HEK293 (cell line): ENCODE data around the gene IBA57.

Experiments
- GFI1B ChIP-seq: fragments of 450-650 bp; formaldehyde crosslinking; IDR thresholded peaks from 2 replicates; pipeline ENCODE4 v1.5.1; 2016; ENCODE audit warnings: missing biosample characterization, missing genetic modification characterization
- IKZF3 ChIP-seq: fragments of 450-650 bp; IDR thresholded peaks from 2 replicates; pipeline ENCODE4 v1.5.0; 2018; ENCODE audit warnings: missing biosample characterization, mild to moderate bottlenecking, missing genetic modification characterization, moderate library complexity
- KLF1 ChIP-seq: fragments of 450-650 bp; formaldehyde crosslinking; IDR thresholded peaks from 2 replicates; pipeline ENCODE4 v1.5.1; 2016; ENCODE audit warnings: missing biosample characterization, missing genetic modification characterization
- KLF8 ChIP-seq: fragments of 450-650 bp; formaldehyde crosslinking; IDR thresholded peaks from 2 replicates; pipeline ENCODE4 v1.5.1; 2016; ENCODE audit warnings: missing biosample characterization, missing genetic modification characterization
- KLF9 ChIP-seq: fragments of 450-650 bp; formaldehyde crosslinking; IDR thresholded peaks from 2 replicates; pipeline ENCODE4 v1.5.1; 2016; ENCODE audit warnings: missing biosample characterization, missing genetic modification characterization, low read depth
- RBAK ChIP-seq: fragments of 450-650 bp; formaldehyde crosslinking; IDR thresholded peaks from 2 replicates; pipeline ENCODE4 v1.5.1; 2016; ENCODE audit warnings: missing biosample characterization, missing genetic modification characterization
- YY2 ChIP-seq: fragments of 450-650 bp; formaldehyde crosslinking; IDR thresholded peaks from 2 replicates; pipeline ENCODE4 v1.5.1; 2016; ENCODE audit warnings: missing biosample characterization, missing genetic modification characterization
- ZNF133 ChIP-seq: fragments of 450-650 bp; formaldehyde crosslinking; IDR thresholded peaks from 2 replicates; pipeline ENCODE4 v1.5.1; 2016; ENCODE audit warnings: missing biosample characterization, missing genetic modification characterization
- ZNF155 ChIP-seq: fragments of 450-650 bp; formaldehyde crosslinking; IDR thresholded peaks from 2 replicates; pipeline ENCODE4 v1.5.1; 2016; ENCODE audit warnings: missing biosample characterization, missing genetic modification characterization
- ZNF214 ChIP-seq: fragments of 450-650 bp; formaldehyde crosslinking; IDR thresholded peaks from 2 replicates; pipeline ENCODE4 v1.5.1; 2017; ENCODE audit warnings: missing biosample characterization, mild to moderate bottlenecking, missing genetic modification characterization, borderline replicate concordance
- ZNF24 ChIP-seq: fragments of 450-650 bp; formaldehyde crosslinking; IDR thresholded peaks from 2 replicates; pipeline ENCODE4 v1.5.1; 2016; ENCODE audit warnings: missing biosample characterization, missing genetic modification characterization
- ZNF274 ChIP-seq, 2 experiments: fragments of 200-500 bp in 1 of 2; fragments of 450-650 bp in 1 of 2; sonication (Bioruptor generic) in 1 of 2; formaldehyde crosslinking in 1 of 2; IDR thresholded peaks; 2 replicates each; pipeline versions ENCODE4 v1.5.1 to v1.6.1; 2014 to 2016; ENCODE audit warnings: borderline replicate concordance in 1 of 2, inconsistent platforms in 1 of 2, low read length in 1 of 2, missing biosample characterization in 1 of 2, missing genetic modification characterization in 1 of 2
- ZNF311 ChIP-seq: fragments of 450-650 bp; formaldehyde crosslinking; IDR thresholded peaks from 2 replicates; pipeline ENCODE4 v1.5.1; 2017; ENCODE audit warnings: missing biosample characterization, missing genetic modification characterization, borderline replicate concordance
- ZNF324 ChIP-seq: fragments of 450-650 bp; formaldehyde crosslinking; IDR thresholded peaks from 2 replicates; pipeline ENCODE4 v1.5.1; 2016; ENCODE audit warnings: missing biosample characterization, missing genetic modification characterization
- ZNF354C ChIP-seq: fragments of 450-650 bp; formaldehyde crosslinking; IDR thresholded peaks from 2 replicates; pipeline ENCODE4 v1.5.1; 2016; ENCODE audit warnings: missing biosample characterization, missing genetic modification characterization, low read depth, borderline replicate concordance
- ZNF366 ChIP-seq: fragments of 450-650 bp; formaldehyde crosslinking; conservative IDR thresholded peaks from 2 replicates; pipeline ENCODE4 v1.5.1; 2016; ENCODE audit warnings: missing biosample characterization, missing genetic modification characterization
- ZNF391 ChIP-seq: fragments of 450-650 bp; formaldehyde crosslinking; IDR thresholded peaks from 2 replicates; pipeline ENCODE4 v1.5.1; 2016; ENCODE audit warnings: low read depth, missing biosample characterization, missing genetic modification characterization, borderline replicate concordance
- ZNF426 ChIP-seq: fragments of 450-650 bp; formaldehyde crosslinking; IDR thresholded peaks from 2 replicates; pipeline ENCODE4 v1.5.1; 2017; ENCODE audit warnings: missing biosample characterization, missing genetic modification characterization, mild to moderate bottlenecking, inconsistent platforms, moderate library complexity
- ZNF433 ChIP-seq: fragments of 450-650 bp; formaldehyde crosslinking; IDR thresholded peaks from 2 replicates; pipeline ENCODE4 v1.5.1; 2016; ENCODE audit warnings: missing biosample characterization, missing genetic modification characterization, low read depth
- ZNF449 ChIP-seq: fragments of 450-650 bp; formaldehyde crosslinking; IDR thresholded peaks from 2 replicates; pipeline ENCODE4 v1.5.1; 2017; ENCODE audit warnings: missing biosample characterization, mild to moderate bottlenecking, missing genetic modification characterization, moderate library complexity
- ZNF529 ChIP-seq: fragments of 450-650 bp; formaldehyde crosslinking; IDR thresholded peaks from 2 replicates; pipeline ENCODE4 v1.5.1; 2017; ENCODE audit warnings: missing genetic modification characterization, missing biosample characterization; ENCODE audit not compliant: insufficient replicate concordance
- ZNF544 ChIP-seq: fragments of 450-650 bp; formaldehyde crosslinking; IDR thresholded peaks from 2 replicates; pipeline ENCODE4 v1.5.0; 2017; ENCODE audit warnings: missing biosample characterization, missing genetic modification characterization
- ZNF558 ChIP-seq: fragments of 450-650 bp; formaldehyde crosslinking; IDR thresholded peaks from 2 replicates; pipeline ENCODE4 v1.5.1; 2016; ENCODE audit warnings: missing biosample characterization, missing genetic modification characterization
- ZNF561 ChIP-seq: fragments of 450-650 bp; IDR thresholded peaks from 2 replicates; pipeline ENCODE4 v1.5.1; 2018; ENCODE audit warnings: missing biosample characterization, missing genetic modification characterization, borderline replicate concordance
- ZNF629 ChIP-seq: fragments of 450-650 bp; formaldehyde crosslinking; IDR thresholded peaks from 2 replicates; pipeline ENCODE4 v1.5.1; 2017; ENCODE audit warnings: missing biosample characterization, missing genetic modification characterization
- ZNF639 ChIP-seq: fragments of 450-650 bp; formaldehyde crosslinking; IDR thresholded peaks from 2 replicates; pipeline ENCODE4 v1.5.1; 2016; ENCODE audit warnings: missing biosample characterization, missing genetic modification characterization
- ZNF785 ChIP-seq: fragments of 450-650 bp; formaldehyde crosslinking; IDR thresholded peaks from 2 replicates; pipeline ENCODE4 v1.5.1; 2016; ENCODE audit warnings: missing biosample characterization, missing genetic modification characterization
- ZNF791 ChIP-seq: fragments of 450-650 bp; formaldehyde crosslinking; IDR thresholded peaks from 2 replicates; pipeline ENCODE4 v1.5.1; 2016; ENCODE audit warnings: missing biosample characterization, missing genetic modification characterization
- ZNF830 ChIP-seq: fragments of 450-650 bp; IDR thresholded peaks from 2 replicates; pipeline ENCODE4 v1.5.0; 2018; ENCODE audit warnings: missing biosample characterization, missing genetic modification characterization, low read depth, mild to moderate bottlenecking, moderate library complexity
- ZSCAN18 ChIP-seq: fragments of 450-650 bp; formaldehyde crosslinking; IDR thresholded peaks from 2 replicates; pipeline ENCODE4 v1.5.1; 2016; ENCODE audit warnings: missing biosample characterization, missing genetic modification characterization

IBA57 gene

GRCh38 chr1:228165372-228166169 lies at the start of gene IBA57 (continued):
- no peak; the same call in 1 of the 2 replicates for TF ChIP-seq ZNF449
- no peak for TF ChIP-seq ZNF544 (tag by site-specific recombination)
- no peak for TF ChIP-seq ZNF830 (tag by site-specific recombination)
- 0 out of 2 replicates have a peak, but pooled peaks have one; percentile 27 for TF ChIP-seq ZSCAN18 (tag by site-specific recombination)
- 0 out of 2 replicates have a peak, but pooled peaks have one; percentile 51 for TF ChIP-seq ZNF785 (tag by site-specific recombination)
- peak; percentile 96 for TF ChIP-seq KLF1 (tag by site-specific recombination)
- TF ChIP-seq ZNF561 (tag by site-specific recombination) = peak; percentile 100
- no peak for TF ChIP-seq ZNF274 (IDR thresholded peaks at IDR 0.05; ENCODE audit: low read length)
- TF ChIP-seq ZNF274 (tag by site-specific recombination; IDR thresholded peaks at IDR 0.05; ENCODE audit: borderline replicate concordance) = no peak
- TF ChIP-seq ZNF354C (tag by site-specific recombination) = no peak
- no peak for TF ChIP-seq ZNF24 (tag by site-specific recombination)
- no peak for TF ChIP-seq ZNF311 (tag by site-specific recombination)
- TF ChIP-seq ZNF133 (tag by site-specific recombination) = no peak
- TF ChIP-seq ZNF529 (tag by site-specific recombination) = no peak
- TF ChIP-seq ZNF791 = peak; percentile 27; the same call in 1 of the 2 replicates
- TF ChIP-seq KLF8 (tag by site-specific recombination) = peak; percentile 97
- TF ChIP-seq ZNF391 (tag by site-specific recombination) = peak; percentile 56; the same call in 1 of the 2 replicates
- peak; percentile 56; the same call in 1 of the 2 replicates for TF ChIP-seq YY2 (tag by site-specific recombination)
- TF ChIP-seq ZNF639 (tag by site-specific recombination) = 0 out of 2 replicates have a peak, but pooled peaks have one; percentile 23
- TF ChIP-seq ZNF433 (tag by site-specific recombination) = no peak
- no peak for TF ChIP-seq ZNF558 (tag by site-specific recombination)
- TF ChIP-seq ZNF155 = no peak
- 0 out of 2 replicates have a peak, but pooled peaks have one; percentile 34 for TF ChIP-seq ZNF324 (tag by site-specific recombination)
- no peak for TF ChIP-seq ZNF214 (tag by site-specific recombination)
- peak; percentile 100 for TF ChIP-seq ZNF629 (tag by site-specific recombination)
- TF ChIP-seq ZNF366 (tag by site-specific recombination) = no peak
- peak; percentile 71; the same call in 1 of the 2 replicates for TF ChIP-seq IKZF3 (tag by site-specific recombination)
- TF ChIP-seq KLF9 = peak; percentile 93
- TF ChIP-seq RBAK = no peak
- TF ChIP-seq ZNF426 (tag by site-specific recombination) = no peak
- TF ChIP-seq GFI1B (tag by site-specific recombination) = no peak
